ENCODE results near the gene MRPL22.

DNA sequence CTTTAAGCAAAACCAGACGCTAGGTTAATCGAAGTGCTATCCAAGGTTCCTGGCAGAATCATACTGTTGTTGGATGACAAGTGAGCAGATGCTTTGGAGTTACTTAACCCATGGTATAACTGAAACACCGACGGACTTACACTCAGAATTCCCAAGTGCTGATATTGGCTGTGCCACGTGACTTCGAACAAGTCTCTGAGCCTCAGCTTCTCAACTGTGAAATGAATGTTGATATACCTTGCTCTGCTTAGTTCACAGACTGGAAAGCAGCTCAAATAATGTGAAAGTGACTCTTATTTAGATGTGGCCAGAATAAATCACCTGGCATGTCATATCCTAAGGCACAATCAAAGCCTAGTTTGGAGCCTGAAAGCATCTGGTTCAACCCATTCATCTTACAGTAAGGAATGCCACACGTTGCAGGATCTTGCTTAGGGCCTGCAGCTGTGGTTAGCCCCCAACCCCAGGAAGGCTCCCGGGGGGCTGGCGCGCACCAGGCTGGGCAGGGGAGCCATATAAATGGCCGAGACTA, 3.6 kb upstream of the MRPL22 start:
- TF ChIP-seq, protein P1, sequence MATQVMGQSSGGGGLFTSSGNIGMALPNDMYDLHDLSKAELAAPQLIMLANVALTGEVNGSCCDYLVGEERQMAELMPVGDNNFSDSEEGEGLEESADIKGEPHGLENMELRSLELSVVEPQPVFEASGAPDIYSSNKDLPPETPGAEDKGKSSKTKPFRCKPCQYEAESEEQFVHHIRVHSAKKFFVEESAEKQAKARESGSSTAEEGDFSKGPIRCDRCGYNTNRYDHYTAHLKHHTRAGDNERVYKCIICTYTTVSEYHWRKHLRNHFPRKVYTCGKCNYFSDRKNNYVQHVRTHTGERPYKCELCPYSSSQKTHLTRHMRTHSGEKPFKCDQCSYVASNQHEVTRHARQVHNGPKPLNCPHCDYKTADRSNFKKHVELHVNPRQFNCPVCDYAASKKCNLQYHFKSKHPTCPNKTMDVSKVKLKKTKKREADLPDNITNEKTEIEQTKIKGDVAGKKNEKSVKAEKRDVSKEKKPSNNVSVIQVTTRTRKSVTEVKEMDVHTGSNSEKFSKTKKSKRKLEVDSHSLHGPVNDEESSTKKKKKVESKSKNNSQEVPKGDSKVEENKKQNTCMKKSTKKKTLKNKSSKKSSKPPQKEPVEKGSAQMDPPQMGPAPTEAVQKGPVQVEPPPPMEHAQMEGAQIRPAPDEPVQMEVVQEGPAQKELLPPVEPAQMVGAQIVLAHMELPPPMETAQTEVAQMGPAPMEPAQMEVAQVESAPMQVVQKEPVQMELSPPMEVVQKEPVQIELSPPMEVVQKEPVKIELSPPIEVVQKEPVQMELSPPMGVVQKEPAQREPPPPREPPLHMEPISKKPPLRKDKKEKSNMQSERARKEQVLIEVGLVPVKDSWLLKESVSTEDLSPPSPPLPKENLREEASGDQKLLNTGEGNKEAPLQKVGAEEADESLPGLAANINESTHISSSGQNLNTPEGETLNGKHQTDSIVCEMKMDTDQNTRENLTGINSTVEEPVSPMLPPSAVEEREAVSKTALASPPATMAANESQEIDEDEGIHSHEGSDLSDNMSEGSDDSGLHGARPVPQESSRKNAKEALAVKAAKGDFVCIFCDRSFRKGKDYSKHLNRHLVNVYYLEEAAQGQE (IDR thresholded peaks at IDR 0.05; ENCODE audit: low read depth) = no peak
- TF ChIP-seq USF1 (IDR thresholded peaks at IDR 0.05) = 0 out of 2 replicates have a peak, but pooled peaks have one; percentile 35
- TF ChIP-seq RAD21 (IDR thresholded peaks at IDR 0.05; ENCODE audit: low read depth) = no peak
- TF ChIP-seq YY1 (IDR thresholded peaks at IDR 0.05; ENCODE audit: low read depth) = no peak
- no peak for TF ChIP-seq TEAD4 (IDR thresholded peaks at IDR 0.05)
